HepG2 (cell line): ENCODE data around the gene TFF2. TPM values are rescaled to one million over a fixed set of nuclear protein-coding genes. Genes with fewer than 3 reads are reported as not detected.

Experiments used
- CEBPB ChIP-seq: IDR thresholded peaks from 2 replicates; pipeline ENCODE4 v1.6.1; 2011; ENCODE audit warnings: low read depth, low read length, improper control_type of control experiment, borderline replicate concordance
- EHMT2 ChIP-seq: fragments of 200-600 bp; sonication (generic); IDR thresholded peaks from 2 replicates; pipeline ENCODE4 v1.7.0; 2017; ENCODE audit warnings: antibody characterized with exemption, low read depth, low read length, borderline replicate concordance
- JUN ChIP-seq: sonication (generic); formaldehyde crosslinking; IDR thresholded peaks from 2 replicates; pipeline ENCODE4 v1.4.0; 2020; ENCODE audit warnings: mild to moderate bottlenecking, missing genetic modification reagents
- KLF11 ChIP-seq: IDR thresholded peaks from 2 replicates; pipeline ENCODE4 v1.6.1; 2016; ENCODE audit warnings: missing compliant biosample characterization
- KLF16 ChIP-seq, 2 experiments: sonication (generic) in 1 of 2; formaldehyde crosslinking in 1 of 2; IDR thresholded peaks; 2 replicates each; pipeline versions ENCODE4 v1.6.1 to v1.8.0; 2016 to 2023; ENCODE audit warnings: missing genetic modification reagents in 2 of 2, missing compliant biosample characterization in 1 of 2
- MED1 ChIP-seq: sonication (generic); formaldehyde crosslinking; IDR thresholded peaks from 2 replicates; pipeline ENCODE4 v1.4.0; 2020; ENCODE audit warnings: missing genetic modification reagents
- RARA ChIP-seq: IDR thresholded peaks from 2 replicates; pipeline ENCODE4 v1.6.1; 2016; ENCODE audit warnings: missing genetic modification reagents, missing compliant biosample characterization
- SIN3A ChIP-seq: IDR thresholded peaks from 2 replicates; pipeline ENCODE4 v1.6.1; 2011; ENCODE audit warnings: low read depth, mild to moderate bottlenecking, control low read depth, low read length, borderline replicate concordance
- SOX6 ChIP-seq, 2 experiments: fragments of 450-650 bp in 1 of 2; sonication (generic) in 1 of 2; formaldehyde crosslinking in 1 of 2; IDR thresholded peaks; 2 replicates each; pipeline versions ENCODE4 v1.4.0 to v1.6.1; 2017 to 2020; ENCODE audit warnings: antibody characterized with exemption in 1 of 2, mild to moderate bottlenecking in 1 of 2, missing genetic modification reagents in 1 of 2
- TBX2 ChIP-seq: sonication (generic); formaldehyde crosslinking; IDR thresholded peaks from 2 replicates; pipeline ENCODE4 v1.5.0; 2020; ENCODE audit warnings: missing genetic modification reagents, mild to moderate bottlenecking, borderline replicate concordance
- ZNF746 ChIP-seq: sonication (generic); formaldehyde crosslinking; IDR thresholded peaks from 2 replicates; pipeline ENCODE4 v1.8.0; 2022; ENCODE audit warnings: mild to moderate bottlenecking, missing genetic modification reagents
- ZNF781 ChIP-seq: sonication (generic); formaldehyde crosslinking; IDR thresholded peaks from 2 replicates; pipeline ENCODE4 v1.5.1; 2020; ENCODE audit warnings: borderline replicate concordance, mild to moderate bottlenecking, missing genetic modification reagents; ENCODE audit errors: not compliant biosample characterization
- polyA plus RNA-seq, 8 experiments: library from polyadenylated mRNA; depleted of rRNA in 3 of 8; stranded (reverse) in 7 of 8; unstranded in 1 of 8; fragments of >200 nt; fragmentation: Illumina TruSeq in 4 of 8; extraction: Trizol in 4 of 8; gene quantifications; 2 replicates each; pipeline versions ENCODE4 v1.2.1 to v1.2.3, GENCODE V29; 2011 to 2016; ENCODE audit warnings: low read depth in 4 of 8, missing spikeins in 1 of 8, mixed read lengths in 1 of 8; ENCODE audit not compliant: insufficient read depth in 1 of 8
- total RNA-seq, 5 experiments: library from RNA; depleted of rRNA; stranded (reverse); fragments of >200 nt; fragmentation: Illumina TruSeq; extraction: Trizol; gene quantifications; 2 replicates each; pipeline ENCODE4 v1.2.3, GENCODE V29; 2016; ENCODE audit warnings: low read depth in 1 of 5
- TF ChIP-seq, protein P1 (sequence below): sonication (generic); formaldehyde crosslinking; IDR thresholded peaks from 2 replicates; pipeline ENCODE4 v1.4.0; 2020; ENCODE audit warnings: missing genetic modification reagents
- TF ChIP-seq, protein P2 (sequence below): sonication (generic); formaldehyde crosslinking; IDR thresholded peaks from 2 replicates; pipeline ENCODE4 v1.9.0; 2022; ENCODE audit warnings: missing genetic modification reagents, mild to moderate bottlenecking, borderline replicate concordance
- TF ChIP-seq, protein P3 (sequence below): sonication (generic); formaldehyde crosslinking; IDR thresholded peaks from 2 replicates; pipeline ENCODE4 v1.5.0; 2020; ENCODE audit warnings: mild to moderate bottlenecking, missing genetic modification reagents, moderate library complexity
- TF ChIP-seq, protein P4 (sequence below): sonication (generic); formaldehyde crosslinking; IDR thresholded peaks from 2 replicates; pipeline ENCODE4 v1.8.0; 2022; ENCODE audit warnings: mild to moderate bottlenecking, missing genetic modification reagents; ENCODE audit not compliant: insufficient replicate concordance
- TF ChIP-seq, protein P5 (sequence below): sonication (generic); formaldehyde crosslinking; IDR thresholded peaks from 2 replicates; pipeline ENCODE4 v1.4.0; 2020; ENCODE audit warnings: mild to moderate bottlenecking, missing genetic modification reagents
- TF ChIP-seq, protein P6 (sequence below): sonication (generic); formaldehyde crosslinking; IDR thresholded peaks from 2 replicates; pipeline ENCODE4 v1.5.0; 2020; ENCODE audit warnings: mild to moderate bottlenecking, missing genetic modification reagents

TFF2 gene
- total and polyA plus RNA-seq, 2 of the 13 experiments (the other 11 are each of a cell fraction or from before 2014, with no cell fraction given): 1.5 TPM; not detected in 1

DNA sequence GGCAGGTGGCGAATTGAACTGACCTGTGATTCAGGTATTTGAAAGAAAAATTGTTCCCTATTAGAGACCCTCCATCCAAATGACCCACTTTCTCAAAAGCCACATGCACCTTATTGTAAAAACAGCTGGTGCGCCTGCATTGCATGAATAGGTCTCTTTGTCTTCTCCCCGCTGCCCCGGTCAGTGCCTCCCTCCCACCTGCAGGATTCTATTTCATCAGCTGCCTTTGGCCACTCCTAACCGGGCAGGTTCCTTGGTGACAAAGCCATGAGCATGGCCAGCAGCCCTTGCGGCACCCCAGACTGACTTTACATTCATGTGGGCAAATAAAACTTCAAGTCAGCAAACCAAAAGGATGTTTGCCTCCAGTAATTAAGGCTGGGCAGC, 38.6 kb upstream of the TFF2 start (continued):
- TF ChIP-seq, protein P1, sequence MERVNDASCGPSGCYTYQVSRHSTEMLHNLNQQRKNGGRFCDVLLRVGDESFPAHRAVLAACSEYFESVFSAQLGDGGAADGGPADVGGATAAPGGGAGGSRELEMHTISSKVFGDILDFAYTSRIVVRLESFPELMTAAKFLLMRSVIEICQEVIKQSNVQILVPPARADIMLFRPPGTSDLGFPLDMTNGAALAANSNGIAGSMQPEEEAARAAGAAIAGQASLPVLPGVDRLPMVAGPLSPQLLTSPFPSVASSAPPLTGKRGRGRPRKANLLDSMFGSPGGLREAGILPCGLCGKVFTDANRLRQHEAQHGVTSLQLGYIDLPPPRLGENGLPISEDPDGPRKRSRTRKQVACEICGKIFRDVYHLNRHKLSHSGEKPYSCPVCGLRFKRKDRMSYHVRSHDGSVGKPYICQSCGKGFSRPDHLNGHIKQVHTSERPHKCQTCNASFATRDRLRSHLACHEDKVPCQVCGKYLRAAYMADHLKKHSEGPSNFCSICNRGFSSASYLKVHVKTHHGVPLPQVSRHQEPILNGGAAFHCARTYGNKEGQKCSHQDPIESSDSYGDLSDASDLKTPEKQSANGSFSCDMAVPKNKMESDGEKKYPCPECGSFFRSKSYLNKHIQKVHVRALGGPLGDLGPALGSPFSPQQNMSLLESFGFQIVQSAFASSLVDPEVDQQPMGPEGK (CRISPR knock-in tag): peak; percentile 59; the same call in 1 of the 2 replicates
- 0 out of 2 replicates have a peak, but pooled peaks have one; percentile 11 for TF ChIP-seq MED1
- TF ChIP-seq, protein P2, sequence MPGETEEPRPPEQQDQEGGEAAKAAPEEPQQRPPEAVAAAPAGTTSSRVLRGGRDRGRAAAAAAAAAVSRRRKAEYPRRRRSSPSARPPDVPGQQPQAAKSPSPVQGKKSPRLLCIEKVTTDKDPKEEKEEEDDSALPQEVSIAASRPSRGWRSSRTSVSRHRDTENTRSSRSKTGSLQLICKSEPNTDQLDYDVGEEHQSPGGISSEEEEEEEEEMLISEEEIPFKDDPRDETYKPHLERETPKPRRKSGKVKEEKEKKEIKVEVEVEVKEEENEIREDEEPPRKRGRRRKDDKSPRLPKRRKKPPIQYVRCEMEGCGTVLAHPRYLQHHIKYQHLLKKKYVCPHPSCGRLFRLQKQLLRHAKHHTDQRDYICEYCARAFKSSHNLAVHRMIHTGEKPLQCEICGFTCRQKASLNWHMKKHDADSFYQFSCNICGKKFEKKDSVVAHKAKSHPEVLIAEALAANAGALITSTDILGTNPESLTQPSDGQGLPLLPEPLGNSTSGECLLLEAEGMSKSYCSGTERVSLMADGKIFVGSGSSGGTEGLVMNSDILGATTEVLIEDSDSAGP (CRISPR knock-in tag): peak; percentile 34; the same call in 1 of the 2 replicates
- TF ChIP-seq, protein P3, sequence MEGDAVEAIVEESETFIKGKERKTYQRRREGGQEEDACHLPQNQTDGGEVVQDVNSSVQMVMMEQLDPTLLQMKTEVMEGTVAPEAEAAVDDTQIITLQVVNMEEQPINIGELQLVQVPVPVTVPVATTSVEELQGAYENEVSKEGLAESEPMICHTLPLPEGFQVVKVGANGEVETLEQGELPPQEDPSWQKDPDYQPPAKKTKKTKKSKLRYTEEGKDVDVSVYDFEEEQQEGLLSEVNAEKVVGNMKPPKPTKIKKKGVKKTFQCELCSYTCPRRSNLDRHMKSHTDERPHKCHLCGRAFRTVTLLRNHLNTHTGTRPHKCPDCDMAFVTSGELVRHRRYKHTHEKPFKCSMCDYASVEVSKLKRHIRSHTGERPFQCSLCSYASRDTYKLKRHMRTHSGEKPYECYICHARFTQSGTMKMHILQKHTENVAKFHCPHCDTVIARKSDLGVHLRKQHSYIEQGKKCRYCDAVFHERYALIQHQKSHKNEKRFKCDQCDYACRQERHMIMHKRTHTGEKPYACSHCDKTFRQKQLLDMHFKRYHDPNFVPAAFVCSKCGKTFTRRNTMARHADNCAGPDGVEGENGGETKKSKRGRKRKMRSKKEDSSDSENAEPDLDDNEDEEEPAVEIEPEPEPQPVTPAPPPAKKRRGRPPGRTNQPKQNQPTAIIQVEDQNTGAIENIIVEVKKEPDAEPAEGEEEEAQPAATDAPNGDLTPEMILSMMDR (CRISPR knock-in tag): 0 out of 2 replicates have a peak, but pooled peaks have one; percentile 18
- TF ChIP-seq SIN3A: peak; percentile 48; the same call in 1 of the 2 replicates
- TF ChIP-seq, protein P4, sequence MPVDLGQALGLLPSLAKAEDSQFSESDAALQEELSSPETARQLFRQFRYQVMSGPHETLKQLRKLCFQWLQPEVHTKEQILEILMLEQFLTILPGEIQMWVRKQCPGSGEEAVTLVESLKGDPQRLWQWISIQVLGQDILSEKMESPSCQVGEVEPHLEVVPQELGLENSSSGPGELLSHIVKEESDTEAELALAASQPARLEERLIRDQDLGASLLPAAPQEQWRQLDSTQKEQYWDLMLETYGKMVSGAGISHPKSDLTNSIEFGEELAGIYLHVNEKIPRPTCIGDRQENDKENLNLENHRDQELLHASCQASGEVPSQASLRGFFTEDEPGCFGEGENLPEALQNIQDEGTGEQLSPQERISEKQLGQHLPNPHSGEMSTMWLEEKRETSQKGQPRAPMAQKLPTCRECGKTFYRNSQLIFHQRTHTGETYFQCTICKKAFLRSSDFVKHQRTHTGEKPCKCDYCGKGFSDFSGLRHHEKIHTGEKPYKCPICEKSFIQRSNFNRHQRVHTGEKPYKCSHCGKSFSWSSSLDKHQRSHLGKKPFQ (CRISPR knock-in tag): peak; percentile 28
- peak; percentile 48; the same call in 1 of the 2 replicates for TF ChIP-seq CEBPB
- TF ChIP-seq KLF16 (CRISPR knock-in tag; IDR thresholded peaks at IDR 0.05): peak in 1 of 2 experiments; percentile 66; a peak in 1 of 4 replicates
- no peak for TF ChIP-seq ZNF781
- TF ChIP-seq RARA (CRISPR knock-in tag): peak; percentile 59; the same call in 1 of the 2 replicates
- no peak for TF ChIP-seq SOX6 (IDR thresholded peaks at IDR 0.05)
- peak; percentile 84 for TF ChIP-seq SOX6 (CRISPR knock-in tag; IDR thresholded peaks at IDR 0.05)
- TF ChIP-seq, protein P5, sequence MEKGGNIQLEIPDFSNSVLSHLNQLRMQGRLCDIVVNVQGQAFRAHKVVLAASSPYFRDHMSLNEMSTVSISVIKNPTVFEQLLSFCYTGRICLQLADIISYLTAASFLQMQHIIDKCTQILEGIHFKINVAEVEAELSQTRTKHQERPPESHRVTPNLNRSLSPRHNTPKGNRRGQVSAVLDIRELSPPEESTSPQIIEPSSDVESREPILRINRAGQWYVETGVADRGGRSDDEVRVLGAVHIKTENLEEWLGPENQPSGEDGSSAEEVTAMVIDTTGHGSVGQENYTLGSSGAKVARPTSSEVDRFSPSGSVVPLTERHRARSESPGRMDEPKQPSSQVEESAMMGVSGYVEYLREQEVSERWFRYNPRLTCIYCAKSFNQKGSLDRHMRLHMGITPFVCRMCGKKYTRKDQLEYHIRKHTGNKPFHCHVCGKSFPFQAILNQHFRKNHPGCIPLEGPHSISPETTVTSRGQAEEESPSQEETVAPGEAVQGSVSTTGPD (CRISPR knock-in tag): no peak
- TF ChIP-seq EHMT2: no peak
- TF ChIP-seq TBX2 (CRISPR knock-in tag): peak; percentile 54; the same call in 1 of the 2 replicates
- TF ChIP-seq, protein P6, sequence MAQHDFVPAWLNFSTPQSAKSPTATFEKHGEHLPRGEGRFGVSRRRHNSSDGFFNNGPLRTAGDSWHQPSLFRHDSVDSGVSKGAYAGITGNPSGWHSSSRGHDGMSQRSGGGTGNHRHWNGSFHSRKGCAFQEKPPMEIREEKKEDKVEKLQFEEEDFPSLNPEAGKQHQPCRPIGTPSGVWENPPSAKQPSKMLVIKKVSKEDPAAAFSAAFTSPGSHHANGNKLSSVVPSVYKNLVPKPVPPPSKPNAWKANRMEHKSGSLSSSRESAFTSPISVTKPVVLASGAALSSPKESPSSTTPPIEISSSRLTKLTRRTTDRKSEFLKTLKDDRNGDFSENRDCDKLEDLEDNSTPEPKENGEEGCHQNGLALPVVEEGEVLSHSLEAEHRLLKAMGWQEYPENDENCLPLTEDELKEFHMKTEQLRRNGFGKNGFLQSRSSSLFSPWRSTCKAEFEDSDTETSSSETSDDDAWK (CRISPR knock-in tag): no peak
- TF ChIP-seq KLF11: no peak
- no peak for TF ChIP-seq JUN
- TF ChIP-seq ZNF746 (CRISPR knock-in tag): 0 out of 2 replicates have a peak, but pooled peaks have one; percentile 18
